NCI-H748 (cell line): Measurements from ENCODE around the gene STARD10.

Experiments
- DNase-seq: peaks from one replicate; lab custom pipeline; 2025; ENCODE audit not compliant: unreplicated experiment; lab: John Stamatoyannopoulos, UW

STARD10 gene

GRCh38 chr11:72750086-72750485, 43.8 kb downstream of the STARD10 start:
- no peak for DNase-seq

- no peak for DNase-seq
Measured at GRCh38 chr11:72747289-72747855, 46.5 kb downstream of the STARD10 start.

- DNase-seq = no peak
Measured at GRCh38 chr11:72746821-72747220, 47.0 kb downstream of the STARD10 start.

- no peak for DNase-seq
Measured at GRCh38 chr11:72745925-72746550, 47.8 kb downstream of the STARD10 start.

GRCh38 chr11:72745511-72745910, 48.3 kb downstream of the STARD10 start:
- no peak for DNase-seq

GRCh38 chr11:72744474-72744873, 49.4 kb downstream of the STARD10 start:
- no peak for DNase-seq

GRCh38 chr11:72743321-72744221, 50.3 kb downstream of the STARD10 start:
- DNase-seq = no peak

GRCh38 chr11:72742513-72743320, 51.1 kb downstream of the STARD10 start:
- DNase-seq = no peak

- DNase-seq = no peak
Measured at GRCh38 chr11:72741849-72742512, 51.9 kb downstream of the STARD10 start.

- no peak for DNase-seq
Measured at GRCh38 chr11:72741429-72741833, 52.4 kb downstream of the STARD10 start.

GRCh38 chr11:72740562-72741428, 53.1 kb downstream of the STARD10 start:
- DNase-seq = no peak

GRCh38 chr11:72740060-72740424, 53.8 kb downstream of the STARD10 start:
- DNase-seq = no peak

- DNase-seq = no peak
Measured at GRCh38 chr11:72739240-72740059, 54.4 kb downstream of the STARD10 start.

GRCh38 chr11:72738199-72739141, 55.4 kb downstream of the STARD10 start:
- DNase-seq = no peak

- DNase-seq = no peak
Measured at GRCh38 chr11:72737336-72737735, 56.5 kb downstream of the STARD10 start.

GRCh38 chr11:72736452-72737069, 57.3 kb downstream of the STARD10 start:
- DNase-seq = no peak

GRCh38 chr11:72735495-72736027, 58.3 kb downstream of the STARD10 start:
- no peak for DNase-seq
